Measurements from ENCODE around the gene SDK1. TPM values are rescaled to one million over a fixed set of nuclear protein-coding genes. Genes with fewer than 3 reads are reported as not detected.

SDK1 gene
- total RNA-seq, 3 donors from 2014 or later (not counting 1 experiment from before 2014, with no cell fraction given) = 0.05 to 0.11 TPM; not detected in 1

DNA sequence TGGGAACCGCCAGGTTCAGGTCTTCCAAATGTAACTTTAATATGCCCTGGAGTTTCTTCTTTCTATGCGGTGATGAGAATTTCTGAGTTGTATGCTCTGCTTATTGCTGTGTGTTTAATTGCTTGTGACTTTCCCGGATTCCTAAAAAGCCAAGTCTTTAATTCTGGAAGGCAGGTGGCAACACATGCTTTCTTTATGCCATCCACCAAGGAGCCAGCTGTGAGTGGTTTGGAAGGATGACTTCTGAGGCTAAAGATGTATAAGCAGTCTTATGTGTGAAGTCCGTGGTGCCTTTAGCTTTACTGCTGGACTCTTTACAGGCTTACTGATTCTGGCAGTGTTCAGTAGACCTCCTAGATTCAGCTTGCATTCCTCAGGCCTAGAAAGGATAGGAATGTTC, 3.1 kb downstream of the SDK1 start:
- Histone ChIP-seq H3K36me3 (ENCODE audit: control insufficient read depth, insufficient read depth, low read length) (no peaks in the 10 kb centered on the region), H3K27ac (ENCODE audit: low read length) (no peak overlapping the region), H3K27me3 (ENCODE audit: control insufficient read depth, insufficient read depth, low read length) (peaks cover 18% of the 10 kb centered on the region), H3K4me1 (ENCODE audit: control insufficient read depth, insufficient read depth, low read length) (peaks cover 18% of the 10 kb centered on the region), H3K4me3 (ENCODE audit: low read length) (no peak overlapping the region), H3K9me3 (ENCODE audit: control insufficient read depth, insufficient read depth, low read length) (no peaks in the 10 kb centered on the region)
- no peak for DNase-seq
- TF ChIP-seq, protein P1, sequence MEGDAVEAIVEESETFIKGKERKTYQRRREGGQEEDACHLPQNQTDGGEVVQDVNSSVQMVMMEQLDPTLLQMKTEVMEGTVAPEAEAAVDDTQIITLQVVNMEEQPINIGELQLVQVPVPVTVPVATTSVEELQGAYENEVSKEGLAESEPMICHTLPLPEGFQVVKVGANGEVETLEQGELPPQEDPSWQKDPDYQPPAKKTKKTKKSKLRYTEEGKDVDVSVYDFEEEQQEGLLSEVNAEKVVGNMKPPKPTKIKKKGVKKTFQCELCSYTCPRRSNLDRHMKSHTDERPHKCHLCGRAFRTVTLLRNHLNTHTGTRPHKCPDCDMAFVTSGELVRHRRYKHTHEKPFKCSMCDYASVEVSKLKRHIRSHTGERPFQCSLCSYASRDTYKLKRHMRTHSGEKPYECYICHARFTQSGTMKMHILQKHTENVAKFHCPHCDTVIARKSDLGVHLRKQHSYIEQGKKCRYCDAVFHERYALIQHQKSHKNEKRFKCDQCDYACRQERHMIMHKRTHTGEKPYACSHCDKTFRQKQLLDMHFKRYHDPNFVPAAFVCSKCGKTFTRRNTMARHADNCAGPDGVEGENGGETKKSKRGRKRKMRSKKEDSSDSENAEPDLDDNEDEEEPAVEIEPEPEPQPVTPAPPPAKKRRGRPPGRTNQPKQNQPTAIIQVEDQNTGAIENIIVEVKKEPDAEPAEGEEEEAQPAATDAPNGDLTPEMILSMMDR (IDR thresholded peaks at IDR 0.05) = no peak
- Mint-ChIP-seq H3K4me1 (peaks cover 9 to 19% of the 10 kb centered on the region in 2 donors), H3K27ac (no peak overlapping the region), H3K27me3 (ENCODE audit: low read depth in 2 of 2) (peaks cover 53 to 78% of the 10 kb centered on the region in 2 donors), H3K4me3 (no peak overlapping the region), H3K9me3 (no peaks in the 10 kb centered on the region), H3K36me3 (peaks cover 7% of the 10 kb centered on the region)
- intact Hi-C loops (cut with micrococcal nuclease) = no loop called here
- ATAC-seq = no peak
- WGBS (ENCODE audit: insufficient coverage) = 84% methylated on average over 3 of the region's 4 CpGs

DNA sequence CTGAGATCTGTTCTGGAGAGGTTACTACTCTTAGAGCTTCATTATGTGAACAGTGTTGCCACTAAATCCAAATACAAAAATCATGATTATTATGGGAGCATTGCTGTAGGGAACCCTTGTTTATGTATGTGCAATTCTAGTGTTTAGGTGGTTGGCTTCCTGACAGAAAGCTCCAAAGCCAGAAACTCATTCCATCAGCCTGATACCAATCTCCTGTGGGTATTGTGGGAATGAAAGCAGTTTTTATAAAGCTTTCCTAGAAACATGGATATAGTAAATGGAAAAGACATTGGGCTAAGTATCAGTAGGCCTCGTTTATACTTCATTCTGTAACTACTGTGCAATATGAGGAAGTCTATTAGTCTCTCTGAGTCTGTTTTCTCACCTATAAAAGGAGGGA, 6.4 kb downstream of the SDK1 start:
- Histone ChIP-seq H3K36me3 (ENCODE audit: control insufficient read depth, insufficient read depth, low read length) (no peaks in the 10 kb centered on the region), H3K27me3 (ENCODE audit: control insufficient read depth, insufficient read depth, low read length) (peaks cover 16% of the 10 kb centered on the region), H3K9me3 (ENCODE audit: control insufficient read depth, insufficient read depth, low read length) (no peaks in the 10 kb centered on the region), H3K4me1 (ENCODE audit: control insufficient read depth, insufficient read depth, low read length) (no peaks in the 10 kb centered on the region), H3K27ac (ENCODE audit: low read length) (no peak overlapping the region), H3K4me3 (ENCODE audit: low read length) (no peak overlapping the region)
- intact Hi-C loops (cut with micrococcal nuclease) = no loop called here
- 17% methylated on average over 1 of the region's 1 CpG for WGBS (ENCODE audit: insufficient coverage)
- no peak for DNase-seq
- no peak for ATAC-seq
- Mint-ChIP-seq H3K27ac (no peak overlapping the region), H3K36me3 (peaks cover 7% of the 10 kb centered on the region), H3K9me3 (no peaks in the 10 kb centered on the region), H3K4me1 (peaks cover 0 to 3% of the 10 kb centered on the region in 2 donors), H3K27me3 (ENCODE audit: low read depth in 2 of 2) (peaks cover 55 to 94% of the 10 kb centered on the region in 2 donors), H3K4me3 (no peak overlapping the region)
- TF ChIP-seq, protein P1 (IDR thresholded peaks at IDR 0.05) = no peak

DNA sequence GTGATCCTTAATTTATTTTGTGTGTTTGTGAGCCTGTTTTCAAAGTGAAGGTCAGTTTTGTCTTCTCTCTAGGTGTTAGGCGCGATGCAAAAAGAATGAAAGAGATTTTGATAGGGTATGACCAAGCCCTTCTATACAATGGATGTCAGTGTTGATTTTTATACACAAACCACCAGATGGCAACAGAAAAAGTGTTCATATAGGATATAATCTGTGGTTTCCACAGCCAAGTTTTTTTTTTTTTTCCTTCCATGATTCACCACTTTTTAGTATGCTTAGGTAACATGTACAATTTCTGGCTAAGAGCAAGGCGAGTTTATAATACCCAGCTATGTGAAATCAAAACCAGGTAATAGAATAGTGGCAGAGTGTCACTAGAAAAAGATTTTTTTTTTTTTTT, 8.1 kb downstream of the SDK1 start:
- H3K36me3 Mint-ChIP-seq = peaks cover 7% of the 10 kb centered on the region
- 100% methylated on average over 2 of the region's 3 CpGs for WGBS (ENCODE audit: insufficient coverage)
- H3K4me1 Mint-ChIP-seq = no peaks in the 10 kb centered on the region
- Histone ChIP-seq H3K27ac (ENCODE audit: low read length) (no peak overlapping the region), H3K27me3 (ENCODE audit: control insufficient read depth, insufficient read depth, low read length) (peaks cover 11% of the 10 kb centered on the region), H3K4me3 (ENCODE audit: low read length) (no peak overlapping the region), H3K36me3 (ENCODE audit: control insufficient read depth, insufficient read depth, low read length) (no peaks in the 10 kb centered on the region), H3K4me1 (ENCODE audit: control insufficient read depth, insufficient read depth, low read length) (no peaks in the 10 kb centered on the region), H3K9me3 (ENCODE audit: control insufficient read depth, insufficient read depth, low read length) (no peaks in the 10 kb centered on the region)
- DNase-seq = no peak
- intact Hi-C loops (cut with micrococcal nuclease) = no loop called here
- TF ChIP-seq, protein P1 (IDR thresholded peaks at IDR 0.05) = no peak
- no peak overlapping the region for H3K27ac Mint-ChIP-seq
- H3K27me3 Mint-ChIP-seq (ENCODE audit: low read depth in 2 of 2) = peaks cover 52 to 91% of the 10 kb centered on the region in 2 donors
- no peak overlapping the region for H3K4me3 Mint-ChIP-seq
- H3K9me3 Mint-ChIP-seq = no peaks in the 10 kb centered on the region
- no peak for ATAC-seq

DNA sequence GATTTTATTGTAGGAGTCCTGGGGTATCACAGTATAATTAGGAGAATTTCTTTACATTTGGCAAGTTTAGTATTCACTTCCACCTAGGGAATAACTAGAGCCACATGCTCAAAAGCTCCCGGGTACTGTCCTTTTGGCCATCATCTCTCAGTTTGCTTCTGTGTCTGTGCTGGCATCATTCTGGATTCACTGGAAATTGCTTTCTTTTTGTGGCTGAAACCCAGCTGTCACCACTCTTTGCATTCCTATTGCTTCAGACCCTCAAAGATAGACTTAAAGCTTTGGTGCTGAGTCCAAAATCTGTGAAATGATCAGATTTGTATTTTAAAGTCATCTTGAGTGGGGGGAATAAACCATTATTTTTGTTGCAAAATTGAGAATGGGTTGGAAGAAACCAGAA, 8.9 kb downstream of the SDK1 start:
- no peak for DNase-seq
- Histone ChIP-seq H3K36me3 (ENCODE audit: control insufficient read depth, insufficient read depth, low read length) (no peaks in the 10 kb centered on the region), H3K27ac (ENCODE audit: low read length) (no peak overlapping the region), H3K4me3 (ENCODE audit: low read length) (no peak overlapping the region), H3K9me3 (ENCODE audit: control insufficient read depth, insufficient read depth, low read length) (no peaks in the 10 kb centered on the region), H3K4me1 (ENCODE audit: control insufficient read depth, insufficient read depth, low read length) (no peaks in the 10 kb centered on the region), H3K27me3 (ENCODE audit: control insufficient read depth, insufficient read depth, low read length) (peaks cover 11% of the 10 kb centered on the region)
- Mint-ChIP-seq H3K9me3 (no peaks in the 10 kb centered on the region), H3K27ac (no peak overlapping the region), H3K36me3 (peaks cover 7% of the 10 kb centered on the region), H3K4me1 (no peaks in the 10 kb centered on the region), H3K4me3 (no peak overlapping the region), H3K27me3 (ENCODE audit: low read depth in 2 of 2) (peaks cover 54 to 86% of the 10 kb centered on the region in 2 donors)
- TF ChIP-seq, protein P1 (IDR thresholded peaks at IDR 0.05) = no peak
- WGBS (ENCODE audit: insufficient coverage) = 87% methylated on average over 1 of the region's 1 CpG
- no peak for ATAC-seq
- intact Hi-C loops (cut with micrococcal nuclease) = no loop called here
